Measurements from ENCODE around the gene LRIG1. TPM values are rescaled to one million over a fixed set of nuclear protein-coding genes. Genes with fewer than 3 reads are reported as not detected.

Gene LRIG1
- total and polyA plus RNA-seq, 10 of the 15 experiments (the other 5 are each of a cell fraction or from before 2014, with no cell fraction given), result 0.84 to 16.4 (median 8.1) TPM

- no peak overlapping the region for H3K27ac ChIP-seq (ENCODE audit: control insufficient read depth, insufficient read depth)
- SMC1A ChIA-PET (ENCODE audit: uncharacterized antibody, unreplicated experiment), result interaction anchor here (0.6 to 2.9 kb wide), 9 partner anchors 8 to 561 kb away, joined by 3 to 16 read pairs (median 5); no protein-coding TSS in a partner anchor
- DNase-seq (ENCODE audit: low read depth, low spot score), result no peak
- TF ChIP-seq TCF12 (IDR thresholded peaks at IDR 0.05; ENCODE audit: low read depth, low read length), result no peak
- TF ChIP-seq RBBP5 (conservative IDR thresholded peaks at IDR 0.05), result no peak
- TF ChIP-seq IRF4 (IDR thresholded peaks at IDR 0.05; ENCODE audit: low read depth, low read length), result no peak
- no peak for TF ChIP-seq IRF5 (IDR thresholded peaks at IDR 0.05; ENCODE audit: borderline replicate concordance)
- no peak for TF ChIP-seq EZH2 (IDR thresholded peaks at IDR 0.05; ENCODE audit: borderline replicate concordance, control insufficient read depth, low read depth, low read length)
- TF ChIP-seq POLR2AphosphoS5 (IDR thresholded peaks at IDR 0.05; ENCODE audit: low read length), result no peak
- TF ChIP-seq, protein P1, sequence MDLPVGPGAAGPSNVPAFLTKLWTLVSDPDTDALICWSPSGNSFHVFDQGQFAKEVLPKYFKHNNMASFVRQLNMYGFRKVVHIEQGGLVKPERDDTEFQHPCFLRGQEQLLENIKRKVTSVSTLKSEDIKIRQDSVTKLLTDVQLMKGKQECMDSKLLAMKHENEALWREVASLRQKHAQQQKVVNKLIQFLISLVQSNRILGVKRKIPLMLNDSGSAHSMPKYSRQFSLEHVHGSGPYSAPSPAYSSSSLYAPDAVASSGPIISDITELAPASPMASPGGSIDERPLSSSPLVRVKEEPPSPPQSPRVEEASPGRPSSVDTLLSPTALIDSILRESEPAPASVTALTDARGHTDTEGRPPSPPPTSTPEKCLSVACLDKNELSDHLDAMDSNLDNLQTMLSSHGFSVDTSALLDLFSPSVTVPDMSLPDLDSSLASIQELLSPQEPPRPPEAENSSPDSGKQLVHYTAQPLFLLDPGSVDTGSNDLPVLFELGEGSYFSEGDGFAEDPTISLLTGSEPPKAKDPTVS (IDR thresholded peaks at IDR 0.05; ENCODE audit: low read depth, low read length), result no peak
- no peak for TF ChIP-seq PAX8 (IDR thresholded peaks at IDR 0.05)
- TF ChIP-seq RUNX3 (IDR thresholded peaks at IDR 0.05; ENCODE audit: low read length), result no peak
- no peak for TF ChIP-seq KAT2A (conservative IDR thresholded peaks at IDR 0.05; ENCODE audit: control insufficient read depth, low read depth, low read length)
- no peak for TF ChIP-seq HDGF (IDR thresholded peaks at IDR 0.05)
- no peak for TF ChIP-seq BCLAF1 (IDR thresholded peaks at IDR 0.05)
- TF ChIP-seq, protein P2, sequence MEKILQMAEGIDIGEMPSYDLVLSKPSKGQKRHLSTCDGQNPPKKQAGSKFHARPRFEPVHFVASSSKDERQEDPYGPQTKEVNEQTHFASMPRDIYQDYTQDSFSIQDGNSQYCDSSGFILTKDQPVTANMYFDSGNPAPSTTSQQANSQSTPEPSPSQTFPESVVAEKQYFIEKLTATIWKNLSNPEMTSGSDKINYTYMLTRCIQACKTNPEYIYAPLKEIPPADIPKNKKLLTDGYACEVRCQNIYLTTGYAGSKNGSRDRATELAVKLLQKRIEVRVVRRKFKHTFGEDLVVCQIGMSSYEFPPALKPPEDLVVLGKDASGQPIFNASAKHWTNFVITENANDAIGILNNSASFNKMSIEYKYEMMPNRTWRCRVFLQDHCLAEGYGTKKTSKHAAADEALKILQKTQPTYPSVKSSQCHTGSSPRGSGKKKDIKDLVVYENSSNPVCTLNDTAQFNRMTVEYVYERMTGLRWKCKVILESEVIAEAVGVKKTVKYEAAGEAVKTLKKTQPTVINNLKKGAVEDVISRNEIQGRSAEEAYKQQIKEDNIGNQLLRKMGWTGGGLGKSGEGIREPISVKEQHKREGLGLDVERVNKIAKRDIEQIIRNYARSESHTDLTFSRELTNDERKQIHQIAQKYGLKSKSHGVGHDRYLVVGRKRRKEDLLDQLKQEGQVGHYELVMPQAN (conservative IDR thresholded peaks at IDR 0.05), result no peak
- no peak for TF ChIP-seq ATF3 (IDR thresholded peaks at IDR 0.05; ENCODE audit: borderline replicate concordance, extremely low read depth, low read depth, low read length)
- TF ChIP-seq USF2 (IDR thresholded peaks at IDR 0.05; ENCODE audit: borderline replicate concordance, low read depth, low read length), result no peak
- no peak for TF ChIP-seq YBX1 (IDR thresholded peaks at IDR 0.05)
- no peak for TF ChIP-seq POLR2A (IDR thresholded peaks at IDR 0.05; ENCODE audit: low read depth, low read length)
These were observed 146.8 kb downstream of the LRIG1 start for GRCh38 chr3:66354001-66354400.

More at GRCh38 chr3:66354001-66354400, 146.8 kb downstream of the LRIG1 start:
- ChIA-PET CTCF (interaction anchor here (1.0 to 3.4 kb wide), 7 partner anchors 9 to 468 kb away, joined by 3 to 18 read pairs (median 4); no protein-coding TSS in a partner anchor), RAD21 (ENCODE audit: unreplicated experiment) (interaction anchor here (1.2 kb wide), 1 partner anchor 64 kb away, joined by 3 read pairs; no protein-coding TSS in a partner anchor), POLR2A (no interaction called here)
- H3K4me3 ChIP-seq, result no peak overlapping the region
- 95% methylated on average over 2 of the region's 2 CpGs for WGBS (ENCODE audit: insufficient coverage, insufficient replicate concordance, low lambda C conversion rate, missing lambda C conversion rate)
- H3K9ac ChIP-seq (ENCODE audit: control insufficient read depth, insufficient read depth, low read length), result no peak overlapping the region
- in situ Hi-C loops (cut with MboI) (no loop called here), intact Hi-C loops (cut with micrococcal nuclease; ENCODE audit: unreplicated experiment) (no loop called here)
- no peaks in the 10 kb centered on the region for H4K20me1 ChIP-seq (ENCODE audit: control insufficient read depth, insufficient read depth)
- H3K27me3 ChIP-seq (replicated peaks in 1 of 2; ENCODE audit: control insufficient read depth in 2 of 2, insufficient read depth in 2 of 2, low read length in 1 of 2), result no peaks in the 10 kb centered on the region
- no peak overlapping the region for H3K4me2 ChIP-seq (ENCODE audit: control insufficient read depth, insufficient read depth)
- no peaks in the 10 kb centered on the region for H3K79me2 ChIP-seq (ENCODE audit: control insufficient read depth, insufficient read depth, low read length)
- ATAC-seq (no peak), FAIRE-seq (no peak)
- H3K36me3 ChIP-seq (ENCODE audit: control insufficient read depth in 2 of 2, insufficient read depth in 2 of 2, low read length in 1 of 2), result no peaks in the 10 kb centered on the region
- H2AFZ ChIP-seq (ENCODE audit: control insufficient read depth, low read depth, low read length), result no peak overlapping the region
- no peaks in the 10 kb centered on the region for H3K9me3 ChIP-seq (replicated peaks; ENCODE audit: control insufficient read depth, insufficient read depth, low read length)
- BruUV-seq (replicated peaks), result no TSS peak
- H3K4me1 ChIP-seq (ENCODE audit: control insufficient read depth, insufficient read depth, low read length), result peaks cover 7% of the 10 kb centered on the region
